Measurements from ENCODE around the gene ECE1. TPM values are rescaled to one million over a fixed set of nuclear protein-coding genes. Genes with fewer than 3 reads are reported as not detected.

ECE1 gene
- total and polyA plus RNA-seq, 2 of the 13 experiments (the other 11 are each of a cell fraction or from before 2014, with no cell fraction given): 13.5 to 21.2 TPM

DNA sequence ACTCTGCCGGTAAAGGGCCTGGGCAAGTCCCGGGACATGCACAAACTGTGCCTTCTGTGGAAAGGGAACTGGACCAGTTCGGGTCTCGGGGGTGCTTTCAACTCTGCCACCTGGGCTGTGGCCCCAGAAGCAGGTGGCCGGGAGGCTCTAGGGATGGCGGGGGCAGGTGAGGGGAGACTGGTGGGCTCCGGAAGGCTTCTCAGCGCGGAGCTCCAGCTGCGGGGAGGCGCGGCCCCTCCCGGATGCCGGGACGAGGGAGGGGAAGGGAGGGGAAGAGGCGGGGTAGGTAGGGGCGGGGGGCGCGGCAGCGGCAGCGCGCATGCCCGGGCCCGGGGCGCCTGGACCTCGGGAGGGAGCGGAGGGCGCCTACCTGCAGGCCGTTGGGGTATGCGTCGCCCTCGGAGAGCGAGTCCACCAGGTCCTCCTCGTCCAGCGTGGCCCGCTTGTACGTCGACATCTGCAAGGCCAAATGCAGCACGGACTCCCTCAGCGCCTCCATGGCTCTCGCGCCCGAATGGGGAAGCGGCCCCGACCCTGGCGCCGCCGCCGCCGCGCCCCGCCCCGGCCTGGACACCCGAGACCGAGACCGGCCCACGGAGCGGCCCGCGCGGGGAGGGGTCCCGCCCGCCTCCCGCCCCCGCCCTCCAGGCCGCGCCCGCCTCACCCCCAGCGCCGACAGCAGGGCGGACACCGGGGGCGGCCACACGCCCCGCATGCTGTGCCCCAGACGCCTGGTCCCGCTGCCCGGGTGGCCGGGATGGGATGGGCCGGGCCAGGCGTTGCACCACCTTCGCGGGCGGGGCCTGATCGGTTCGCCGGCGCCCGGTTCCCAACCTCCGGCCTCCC, at the start of gene ECE1 (continued):
- TF ChIP-seq, protein P1, sequence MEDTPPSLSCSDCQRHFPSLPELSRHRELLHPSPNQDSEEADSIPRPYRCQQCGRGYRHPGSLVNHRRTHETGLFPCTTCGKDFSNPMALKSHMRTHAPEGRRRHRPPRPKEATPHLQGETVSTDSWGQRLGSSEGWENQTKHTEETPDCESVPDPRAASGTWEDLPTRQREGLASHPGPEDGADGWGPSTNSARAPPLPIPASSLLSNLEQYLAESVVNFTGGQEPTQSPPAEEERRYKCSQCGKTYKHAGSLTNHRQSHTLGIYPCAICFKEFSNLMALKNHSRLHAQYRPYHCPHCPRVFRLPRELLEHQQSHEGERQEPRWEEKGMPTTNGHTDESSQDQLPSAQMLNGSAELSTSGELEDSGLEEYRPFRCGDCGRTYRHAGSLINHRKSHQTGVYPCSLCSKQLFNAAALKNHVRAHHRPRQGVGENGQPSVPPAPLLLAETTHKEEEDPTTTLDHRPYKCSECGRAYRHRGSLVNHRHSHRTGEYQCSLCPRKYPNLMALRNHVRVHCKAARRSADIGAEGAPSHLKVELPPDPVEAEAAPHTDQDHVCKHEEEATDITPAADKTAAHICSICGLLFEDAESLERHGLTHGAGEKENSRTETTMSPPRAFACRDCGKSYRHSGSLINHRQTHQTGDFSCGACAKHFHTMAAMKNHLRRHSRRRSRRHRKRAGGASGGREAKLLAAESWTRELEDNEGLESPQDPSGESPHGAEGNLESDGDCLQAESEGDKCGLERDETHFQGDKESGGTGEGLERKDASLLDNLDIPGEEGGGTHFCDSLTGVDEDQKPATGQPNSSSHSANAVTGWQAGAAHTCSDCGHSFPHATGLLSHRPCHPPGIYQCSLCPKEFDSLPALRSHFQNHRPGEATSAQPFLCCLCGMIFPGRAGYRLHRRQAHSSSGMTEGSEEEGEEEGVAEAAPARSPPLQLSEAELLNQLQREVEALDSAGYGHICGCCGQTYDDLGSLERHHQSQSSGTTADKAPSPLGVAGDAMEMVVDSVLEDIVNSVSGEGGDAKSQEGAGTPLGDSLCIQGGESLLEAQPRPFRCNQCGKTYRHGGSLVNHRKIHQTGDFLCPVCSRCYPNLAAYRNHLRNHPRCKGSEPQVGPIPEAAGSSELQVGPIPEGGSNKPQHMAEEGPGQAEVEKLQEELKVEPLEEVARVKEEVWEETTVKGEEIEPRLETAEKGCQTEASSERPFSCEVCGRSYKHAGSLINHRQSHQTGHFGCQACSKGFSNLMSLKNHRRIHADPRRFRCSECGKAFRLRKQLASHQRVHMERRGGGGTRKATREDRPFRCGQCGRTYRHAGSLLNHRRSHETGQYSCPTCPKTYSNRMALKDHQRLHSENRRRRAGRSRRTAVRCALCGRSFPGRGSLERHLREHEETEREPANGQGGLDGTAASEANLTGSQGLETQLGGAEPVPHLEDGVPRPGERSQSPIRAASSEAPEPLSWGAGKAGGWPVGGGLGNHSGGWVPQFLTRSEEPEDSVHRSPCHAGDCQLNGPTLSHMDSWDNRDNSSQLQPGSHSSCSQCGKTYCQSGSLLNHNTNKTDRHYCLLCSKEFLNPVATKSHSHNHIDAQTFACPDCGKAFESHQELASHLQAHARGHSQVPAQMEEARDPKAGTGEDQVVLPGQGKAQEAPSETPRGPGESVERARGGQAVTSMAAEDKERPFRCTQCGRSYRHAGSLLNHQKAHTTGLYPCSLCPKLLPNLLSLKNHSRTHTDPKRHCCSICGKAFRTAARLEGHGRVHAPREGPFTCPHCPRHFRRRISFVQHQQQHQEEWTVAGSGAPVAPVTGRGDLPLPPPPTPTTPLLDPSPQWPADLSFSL (CRISPR knock-in tag; IDR thresholded peaks at IDR 0.05): no peak
- TF ChIP-seq MXD1 (CRISPR knock-in tag; IDR thresholded peaks at IDR 0.05) (no peak), ZFY (CRISPR knock-in tag; IDR thresholded peaks at IDR 0.05) (peak; percentile 57; the same call in 1 of the 2 replicates), HNRNPK (IDR thresholded peaks at IDR 0.05; ENCODE audit: low read depth, low read length, poor library complexity, severe bottlenecking) (peak; percentile 82), KDM5B (CRISPR knock-in tag; IDR thresholded peaks at IDR 0.05; ENCODE audit: borderline replicate concordance) (peak; percentile 21; the same call in 1 of the 2 replicates), UBTF (CRISPR knock-in tag; IDR thresholded peaks at IDR 0.05) (peak; percentile 31; the same call in 1 of the 2 replicates), RAD51 (IDR thresholded peaks at IDR 0.05; ENCODE audit: borderline replicate concordance) (no peak), ZNF788 (CRISPR knock-in tag; IDR thresholded peaks at IDR 0.05; ENCODE audit: borderline replicate concordance) (peak; percentile 8; the same call in 1 of the 2 replicates), ZMYM4 (CRISPR knock-in tag; IDR thresholded peaks at IDR 0.05) (no peak)
- TF ChIP-seq, protein P2, sequence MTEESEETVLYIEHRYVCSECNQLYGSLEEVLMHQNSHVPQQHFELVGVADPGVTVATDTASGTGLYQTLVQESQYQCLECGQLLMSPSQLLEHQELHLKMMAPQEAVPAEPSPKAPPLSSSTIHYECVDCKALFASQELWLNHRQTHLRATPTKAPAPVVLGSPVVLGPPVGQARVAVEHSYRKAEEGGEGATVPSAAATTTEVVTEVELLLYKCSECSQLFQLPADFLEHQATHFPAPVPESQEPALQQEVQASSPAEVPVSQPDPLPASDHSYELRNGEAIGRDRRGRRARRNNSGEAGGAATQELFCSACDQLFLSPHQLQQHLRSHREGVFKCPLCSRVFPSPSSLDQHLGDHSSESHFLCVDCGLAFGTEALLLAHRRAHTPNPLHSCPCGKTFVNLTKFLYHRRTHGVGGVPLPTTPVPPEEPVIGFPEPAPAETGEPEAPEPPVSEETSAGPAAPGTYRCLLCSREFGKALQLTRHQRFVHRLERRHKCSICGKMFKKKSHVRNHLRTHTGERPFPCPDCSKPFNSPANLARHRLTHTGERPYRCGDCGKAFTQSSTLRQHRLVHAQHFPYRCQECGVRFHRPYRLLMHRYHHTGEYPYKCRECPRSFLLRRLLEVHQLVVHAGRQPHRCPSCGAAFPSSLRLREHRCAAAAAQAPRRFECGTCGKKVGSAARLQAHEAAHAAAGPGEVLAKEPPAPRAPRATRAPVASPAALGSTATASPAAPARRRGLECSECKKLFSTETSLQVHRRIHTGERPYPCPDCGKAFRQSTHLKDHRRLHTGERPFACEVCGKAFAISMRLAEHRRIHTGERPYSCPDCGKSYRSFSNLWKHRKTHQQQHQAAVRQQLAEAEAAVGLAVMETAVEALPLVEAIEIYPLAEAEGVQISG (CRISPR knock-in tag; IDR thresholded peaks at IDR 0.05): 0 out of 2 replicates have a peak, but pooled peaks have one; percentile 34

All from HepG2 (cell line).